Kidney capillary endothelial cell (primary cell): ENCODE data around the gene CRY1.
"Not testable (repeated sequence)": the region's sequence is repeated elsewhere in the genome, so short reads cannot be mapped to it uniquely, and the experiment has no call there.

Experiments used
- DNase-seq: peaks from one replicate; pipeline ENCODE4 v3.0.0-alpha.2; 2018; ENCODE audit warnings: low spot score

Gene CRY1

GRCh38 chr12:107064243-107064642 lies 29.1 kb downstream of the CRY1 start:
- DNase-seq, result no peak

- no peak for DNase-seq
Observed at GRCh38 chr12:107058190-107058589, 35.2 kb downstream of the CRY1 start.

- DNase-seq, result no peak
Observed at GRCh38 chr12:107057071-107057834, 36.1 kb downstream of the CRY1 start.

- DNase-seq, result no peak
Observed at GRCh38 chr12:107053709-107054108, 39.6 kb downstream of the CRY1 start.

- DNase-seq, result no peak
Observed at GRCh38 chr12:107045186-107045585, 48.2 kb downstream of the CRY1 start.

GRCh38 chr12:107042801-107043200 lies 50.5 kb downstream of the CRY1 start:
- no peak for DNase-seq

GRCh38 chr12:107035733-107036132 lies 57.6 kb downstream of the CRY1 start:
- DNase-seq, result no peak

GRCh38 chr12:107033758-107034739 lies 59.3 kb downstream of the CRY1 start:
- DNase-seq, result no peak

GRCh38 chr12:107032266-107032665 lies 61.1 kb downstream of the CRY1 start:
- DNase-seq, result no peak

- no peak for DNase-seq
Observed at GRCh38 chr12:107031061-107031460, 62.3 kb downstream of the CRY1 start.

- DNase-seq, result no peak
Observed at GRCh38 chr12:107029081-107029480, 64.3 kb downstream of the CRY1 start.

GRCh38 chr12:107027636-107028053 lies 65.7 kb downstream of the CRY1 start:
- peak; percentile 88 for DNase-seq

- no peak for DNase-seq
Observed at GRCh38 chr12:107026806-107027635, 66.3 kb downstream of the CRY1 start.

- not testable (repeated sequence) for DNase-seq
Observed at GRCh38 chr12:107026356-107026755, 67.0 kb downstream of the CRY1 start.

GRCh38 chr12:107025671-107026070 lies 67.7 kb downstream of the CRY1 start:
- DNase-seq, result no peak

- DNase-seq, result no peak
Observed at GRCh38 chr12:107019546-107019945, 73.8 kb downstream of the CRY1 start.

GRCh38 chr12:107017042-107017441 lies 76.3 kb downstream of the CRY1 start:
- no peak for DNase-seq

GRCh38 chr12:107014055-107014454 lies 79.3 kb downstream of the CRY1 start:
- no peak for DNase-seq

GRCh38 chr12:107012736-107013425 lies 80.5 kb downstream of the CRY1 start:
- DNase-seq, result no peak

- DNase-seq, result no peak
Observed at GRCh38 chr12:107011519-107011918, 81.8 kb downstream of the CRY1 start.

GRCh38 chr12:107007411-107007810 lies 85.9 kb downstream of the CRY1 start:
- DNase-seq, result no peak
